ENCODE measurements around the gene LPAR5. TPM values are rescaled to one million over a fixed set of nuclear protein-coding genes. Genes with fewer than 3 reads are reported as not detected.

LPAR5 gene
- total RNA-seq: 10 to 100 TPM; 27.9 to 50.1 (median 30.2) TPM

- TF ChIP-seq CTCF (IDR thresholded peaks at IDR 0.05) (no peak), EP300 (IDR thresholded peaks at IDR 0.05; ENCODE audit: low read depth) (no peak), POLR2A (IDR thresholded peaks at IDR 0.05) (peak; percentile 95), POLR2AphosphoS5 (IDR thresholded peaks at IDR 0.05) (peak; percentile 84 to 95 (median 95))
- peak within 1 kb of the TSS; percentile 75 to 84 (median 80) for H3K27ac ChIP-seq
- H3K9me3 ChIP-seq: no peaks in the 10 kb centered on the region
- H3K27me3 ChIP-seq: no peaks in the 10 kb centered on the region
- intact Hi-C loops (cut with DNase I; ENCODE audit: low total_unique reads): no loop called here
- in situ Hi-C loops (cut with MboI; ENCODE audit: low pct_ligation_motif_present in 1 of 4, low pct_unique_long_range_greater_than_20kb in 1 of 4, low sequenced_read_pairs in 3 of 4): no loop called here
- peak; percentile 91 for DNase-seq
- peaks cover 0 to 44% (median 36%) of the 10 kb centered on the region in 4 donors for H3K4me1 ChIP-seq
- 37 to 66% methylated on average over 5 to 18 of the region's 18 CpGs for WGBS, 2 donors (ENCODE audit: low coverage in 1 of 2)
- peak within 1 kb of the TSS in 3 of 4 donors; percentile 26 to 46 (median 27) for H3K4me3 ChIP-seq
- H3K36me3 ChIP-seq: no peaks in the 10 kb centered on the region
These were observed at the start of gene LPAR5 for GRCh38 chr12:6635856-6636531. TSS of gene LPAR5 (minus strand) at chr12:6635959. CDS start at chr12:6621248, 14,711 bp downstream.

DNA sequence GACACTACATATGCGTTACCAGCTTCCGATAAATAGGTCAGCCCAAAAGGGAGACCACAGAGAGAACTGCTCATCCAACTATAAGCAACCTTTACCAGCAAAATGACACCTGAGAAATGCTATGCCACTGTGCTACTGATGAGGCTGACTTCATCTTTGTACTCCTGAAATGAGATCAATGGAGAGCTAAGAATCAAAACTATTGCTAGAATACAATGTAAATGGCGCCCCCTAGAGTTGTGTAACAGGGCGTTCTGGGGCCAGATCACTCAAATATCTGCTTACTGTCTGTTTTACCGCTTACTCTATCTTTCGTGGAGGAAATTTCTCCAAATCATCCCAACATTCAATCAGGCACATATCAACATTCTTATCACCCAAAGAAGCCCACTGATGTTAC is 48.9 kb upstream of the LPAR5 start:
- H3K9me3 ChIP-seq: no peaks in the 10 kb centered on the region
- 52 to 76% methylated on average over 2 to 6 of the region's 6 CpGs for WGBS, 2 donors (ENCODE audit: low coverage in 1 of 2)
- DNase-seq: no peak
- TF ChIP-seq POLR2AphosphoS5 (IDR thresholded peaks at IDR 0.05): no peak
- TF ChIP-seq CTCF (IDR thresholded peaks at IDR 0.05): peak in 4 of 5 experiments; percentile 38 to 52 (median 46)
- in situ Hi-C loops (cut with MboI; ENCODE audit: low pct_ligation_motif_present in 1 of 4, low pct_unique_long_range_greater_than_20kb in 1 of 4, low sequenced_read_pairs in 3 of 4) (no loop called here), intact Hi-C loops (cut with DNase I; ENCODE audit: low total_unique reads) (no loop called here)
- peaks cover 17 to 38% (median 18%) of the 10 kb centered on the region in 4 donors for H3K4me1 ChIP-seq
- peaks cover 0 to 8% (median 3%) of the 10 kb centered on the region in 4 donors for H3K36me3 ChIP-seq
- H3K4me3 ChIP-seq: no peak overlapping the region
- H3K27me3 ChIP-seq: no peaks in the 10 kb centered on the region
- peak overlapping the region in 1 of 4 donors; percentile 5 for H3K27ac ChIP-seq

DNA sequence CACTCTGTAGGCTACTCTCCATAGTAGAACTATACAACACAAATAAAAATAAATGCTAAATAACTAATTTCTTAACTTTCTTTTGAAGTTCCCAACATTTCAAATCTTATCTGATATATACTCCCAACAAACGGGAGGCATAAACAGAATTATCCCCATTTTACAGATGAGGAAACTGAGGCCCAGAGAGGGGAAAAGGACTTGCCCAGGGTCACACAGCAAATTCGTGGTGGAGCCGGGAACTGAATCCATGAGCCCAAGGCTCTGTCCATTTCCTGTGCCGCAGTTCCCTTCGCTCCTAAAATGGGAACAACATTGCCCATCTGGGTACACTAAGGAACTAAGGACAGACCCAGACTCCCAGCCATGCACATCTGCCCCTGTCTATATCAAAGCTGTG is 41.2 kb upstream of the LPAR5 start:
- TF ChIP-seq POLR2AphosphoS5 (IDR thresholded peaks at IDR 0.05) (no peak), POLR2A (IDR thresholded peaks at IDR 0.05) (no peak), CTCF (IDR thresholded peaks at IDR 0.05) (no peak), EP300 (IDR thresholded peaks at IDR 0.05; ENCODE audit: low read depth) (no peak)
- peaks cover 0 to 72% (median 30%) of the 10 kb centered on the region in 4 donors for H3K36me3 ChIP-seq
- intact Hi-C loops (cut with DNase I; ENCODE audit: low total_unique reads): no loop called here

GRCh38 chr12:6672143-6672542 is 36.4 kb upstream of the LPAR5 start:
- Histone ChIP-seq H3K4me1 (no peaks in the 10 kb centered on the region), H3K9me3 (no peaks in the 10 kb centered on the region), H3K36me3 (peaks cover 0 to 82% (median 38%) of the 10 kb centered on the region in 4 donors), H3K4me3 (no peak overlapping the region), H3K27ac (no peak overlapping the region), H3K27me3 (no peaks in the 10 kb centered on the region)
- in situ Hi-C loops (cut with MboI; ENCODE audit: low pct_ligation_motif_present in 1 of 4, low pct_unique_long_range_greater_than_20kb in 1 of 4, low sequenced_read_pairs in 3 of 4) (no loop called here), intact Hi-C loops (cut with DNase I; ENCODE audit: low total_unique reads) (no loop called here)
- TF ChIP-seq POLR2A (IDR thresholded peaks at IDR 0.05) (no peak), EP300 (IDR thresholded peaks at IDR 0.05; ENCODE audit: low read depth) (no peak), CTCF (IDR thresholded peaks at IDR 0.05) (no peak), POLR2AphosphoS5 (IDR thresholded peaks at IDR 0.05) (no peak)
- no peak for DNase-seq
- 87 to 97% methylated on average over 5 to 18 of the region's 18 CpGs for WGBS, 2 donors (ENCODE audit: low coverage in 1 of 2)

More for the DNA sequence above, 41.2 kb upstream of the LPAR5 start:
- H3K27ac ChIP-seq: no peak overlapping the region
- H3K27me3 ChIP-seq: no peaks in the 10 kb centered on the region
- H3K4me1 ChIP-seq: no peaks in the 10 kb centered on the region
- in situ Hi-C loops (cut with MboI; ENCODE audit: low pct_ligation_motif_present in 1 of 4, low pct_unique_long_range_greater_than_20kb in 1 of 4, low sequenced_read_pairs in 3 of 4): no loop called here
- no peak for DNase-seq
- no peak overlapping the region for H3K4me3 ChIP-seq
- WGBS, 2 donors (ENCODE audit: low coverage in 1 of 2): 88 to 97% methylated on average over 4 to 5 of the region's 5 CpGs
- H3K9me3 ChIP-seq: no peaks in the 10 kb centered on the region

Data from transverse colon (tissue), 4 donors.